Measurements from ENCODE around the gene IRGQ.
"Not testable (repeated sequence)": the region's sequence is repeated elsewhere in the genome, so short reads cannot be mapped to it uniquely, and the experiment has no call there.

The IRGQ gene

DNA sequence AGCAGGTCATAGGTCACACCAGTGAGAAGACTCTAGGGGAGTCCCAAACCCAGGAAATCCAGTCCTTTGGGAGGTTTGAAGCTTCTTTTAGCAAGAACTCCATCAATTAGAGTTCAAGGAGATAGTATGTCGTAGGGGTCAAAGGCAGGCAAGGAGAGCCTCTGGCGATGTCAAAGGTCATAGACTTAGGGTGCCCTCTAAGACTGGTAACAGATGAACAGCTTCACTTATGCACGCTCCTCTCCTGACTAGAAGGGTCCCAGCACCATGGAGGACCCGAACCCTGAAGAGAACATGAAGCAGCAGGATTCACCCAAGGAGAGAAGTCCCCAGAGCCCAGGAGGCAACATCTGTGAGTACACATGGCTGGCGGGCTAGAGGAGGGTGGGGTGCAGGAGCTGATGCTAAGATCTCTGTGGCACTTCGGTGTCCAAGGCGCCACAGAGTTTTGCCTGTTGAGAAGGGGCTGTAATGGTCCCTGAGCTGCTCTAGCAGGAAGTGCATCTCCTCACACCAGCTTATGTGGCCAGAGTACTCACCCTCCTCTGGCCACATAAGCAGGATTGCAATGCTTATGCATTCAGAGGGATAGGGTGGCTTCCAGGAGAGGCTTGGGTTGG, 1.0 kb upstream of the IRGQ start:
- no peak for DNase-seq

DNA sequence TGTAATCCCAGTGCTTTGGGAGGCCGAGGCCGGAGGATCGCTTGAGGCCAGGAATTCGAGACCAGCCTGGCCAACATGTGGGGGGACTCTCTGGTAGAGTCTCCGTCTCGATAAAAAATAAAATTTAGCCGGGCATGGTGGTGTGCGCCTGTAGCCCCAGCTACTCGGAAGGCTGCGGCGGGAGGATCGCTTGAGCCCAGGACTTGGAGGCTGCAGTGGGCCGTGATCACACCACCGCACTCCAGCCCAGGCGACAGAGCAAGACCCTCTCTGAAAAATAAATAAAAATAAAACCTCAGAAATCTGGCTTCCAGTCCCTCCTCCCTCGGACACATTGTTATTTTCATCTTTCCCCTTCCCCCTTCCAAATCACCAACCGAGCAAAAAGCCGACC, 332 bp downstream of the IRGQ start:
- DNase-seq = peak; percentile 23

DNA sequence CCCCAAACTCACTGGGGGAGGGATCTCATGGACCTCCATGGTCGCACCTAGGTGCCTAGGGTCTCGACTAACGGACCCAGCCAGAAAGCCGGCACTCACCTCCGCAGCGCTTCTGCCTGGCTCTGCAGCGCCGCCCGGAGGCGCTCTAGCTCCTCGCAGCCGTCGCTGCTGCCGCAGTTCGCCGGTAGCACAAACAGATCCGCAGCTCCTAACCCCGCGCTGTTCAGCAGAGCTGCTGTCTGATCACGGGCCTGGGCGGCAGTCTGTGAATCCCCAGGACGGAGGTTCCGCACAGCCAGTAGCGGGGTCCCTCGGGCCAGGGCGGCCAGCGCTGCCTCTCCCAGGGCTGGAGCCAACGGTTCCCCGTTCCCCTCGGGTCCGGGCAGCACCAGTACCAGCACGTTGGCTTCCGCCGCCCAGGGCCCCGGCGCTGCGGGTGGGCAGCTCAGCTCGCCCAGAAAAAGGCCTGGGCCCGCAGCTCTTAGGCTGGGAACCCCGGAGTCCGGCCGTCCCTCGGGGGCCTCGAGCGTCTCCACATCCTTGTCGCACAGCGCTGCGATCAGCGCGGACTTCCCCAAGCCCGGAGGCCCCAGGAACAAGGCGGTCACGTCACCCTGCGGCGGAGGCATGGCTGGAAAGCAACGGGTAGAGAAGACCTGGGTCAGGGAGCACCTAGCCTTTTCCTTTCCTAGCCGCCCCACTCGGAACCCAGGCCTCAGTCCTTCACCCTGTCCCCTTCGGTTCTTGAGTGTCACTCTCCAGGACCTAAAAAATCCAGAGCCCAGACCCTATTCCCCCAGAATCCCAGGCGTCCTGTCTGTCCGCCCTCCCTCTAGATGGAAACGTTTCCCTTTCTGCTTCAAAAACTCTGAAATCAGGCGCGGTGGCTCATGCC, 977 bp downstream of the IRGQ start:
- peak; percentile 62 for DNase-seq

DNA sequence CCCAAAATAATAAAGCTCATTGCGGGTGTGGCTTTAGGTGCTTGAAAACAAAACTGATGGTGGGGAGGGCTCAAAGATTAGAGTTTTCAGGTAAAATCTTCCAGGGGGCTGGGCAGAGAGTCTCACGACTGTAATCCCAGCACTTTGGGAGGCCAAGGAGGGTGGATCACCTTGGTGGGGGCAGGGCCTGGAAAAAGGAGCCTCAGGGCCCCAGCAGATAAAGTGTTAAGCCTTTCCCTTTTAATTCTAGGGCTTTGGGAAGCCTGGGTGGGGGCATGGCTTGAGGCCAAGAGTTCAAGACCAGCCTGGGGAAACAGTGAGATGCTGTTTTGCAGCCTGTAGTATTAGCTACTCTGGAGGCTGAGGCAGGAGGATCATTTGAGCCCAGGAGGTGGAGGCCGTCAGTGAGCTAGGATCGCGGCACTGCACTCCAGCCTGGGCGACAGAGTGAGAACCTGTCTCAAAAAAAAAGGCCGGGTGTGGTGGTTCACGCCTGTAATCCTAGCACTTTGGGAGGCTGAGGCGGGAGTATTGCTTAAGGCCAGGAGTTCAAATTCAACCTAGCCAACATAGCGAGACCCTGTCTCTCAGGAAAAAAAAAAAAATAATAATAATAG, 1.7 kb downstream of the IRGQ start:
- DNase-seq = no peak

DNA sequence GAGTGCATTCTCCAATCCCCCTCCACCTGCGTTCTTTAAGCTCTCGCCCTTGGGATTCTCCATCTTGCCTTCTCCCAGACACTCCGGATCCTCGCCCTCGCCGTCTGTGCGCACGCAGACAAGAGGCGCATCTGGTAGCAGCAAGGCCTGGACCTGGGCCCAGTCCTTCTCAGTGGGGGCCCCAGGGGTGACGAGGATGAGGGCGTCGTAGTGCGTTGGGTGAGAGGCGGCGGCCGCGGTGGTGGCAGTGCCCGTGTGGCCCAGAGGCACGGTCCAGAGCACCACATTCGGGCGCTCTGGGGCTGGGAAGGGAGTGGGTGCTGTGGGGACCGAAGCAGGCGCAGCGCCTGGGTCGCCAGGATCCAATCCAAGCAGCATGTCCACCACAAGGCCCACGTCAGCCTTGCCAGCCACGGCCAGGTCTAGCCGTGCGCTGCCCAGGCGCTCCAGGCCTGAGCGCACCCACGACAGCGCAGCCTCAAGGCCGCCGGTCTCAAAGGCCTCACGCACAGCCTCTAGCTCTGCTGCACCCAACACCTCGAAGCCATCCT, 3.1 kb downstream of the IRGQ start:
- DNase-seq = no peak

DNA sequence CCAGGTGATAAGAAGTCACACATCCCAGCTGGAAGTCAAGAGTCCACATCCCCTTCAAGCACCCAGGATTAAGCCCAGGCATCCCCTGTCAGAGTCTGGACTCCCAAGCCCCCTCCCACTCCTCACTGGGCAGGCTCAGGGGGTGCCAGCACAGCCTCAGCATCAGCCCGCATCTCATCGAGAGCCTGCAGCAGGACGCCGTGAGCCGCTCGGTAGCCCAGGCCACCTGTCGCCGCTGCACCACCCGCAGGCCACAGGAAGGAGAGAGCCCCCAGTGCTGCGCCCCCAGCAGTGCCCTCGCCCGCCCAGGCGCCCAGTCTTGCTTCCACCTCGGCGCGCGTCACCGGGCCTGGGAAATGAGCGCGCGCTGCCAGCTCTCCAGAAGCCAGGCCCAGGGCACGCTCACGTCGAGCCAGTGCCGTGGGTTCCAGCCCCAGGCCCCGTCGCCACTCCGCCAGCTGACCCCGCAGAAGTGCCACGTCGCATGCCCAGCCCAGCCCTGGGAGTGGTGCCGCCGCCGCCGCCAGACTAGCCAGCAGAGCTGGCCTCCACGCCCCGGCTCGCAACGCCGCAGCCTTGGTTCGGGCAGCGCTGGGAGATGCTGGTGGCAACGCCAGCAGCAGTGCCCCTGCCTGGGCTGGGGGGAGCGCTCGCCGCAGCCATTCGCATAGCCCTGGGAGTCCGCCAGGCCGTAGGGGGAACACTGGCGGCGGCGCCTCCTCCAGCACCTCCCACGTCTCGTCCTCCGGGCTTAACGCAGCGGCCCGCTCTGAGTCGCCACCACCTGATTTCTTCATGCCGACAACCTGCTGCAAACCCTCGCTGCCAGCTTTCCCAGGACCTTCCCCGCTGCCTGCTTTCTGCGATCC, 3.8 kb downstream of the IRGQ start:
- DNase-seq = no peak

DNA sequence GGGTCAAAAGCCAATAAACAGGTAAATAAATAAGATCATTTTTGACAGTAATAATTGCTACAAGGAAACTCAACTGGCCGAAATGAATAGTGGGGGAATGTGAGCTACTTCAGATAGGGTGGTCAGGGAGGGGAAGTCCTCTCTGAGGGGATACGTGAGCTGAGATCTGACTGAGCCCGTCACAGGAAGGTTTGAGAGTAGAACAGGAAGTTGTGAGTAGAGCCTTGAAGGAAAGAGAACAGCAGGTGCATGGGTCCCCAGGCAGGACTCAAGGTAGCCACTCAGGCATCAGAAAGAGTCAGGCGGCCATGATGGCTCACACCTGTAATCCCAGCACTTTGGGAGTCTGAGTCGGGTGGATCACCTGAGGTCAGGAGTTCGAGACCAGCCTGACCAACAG, 6.3 kb downstream of the IRGQ start:
- DNase-seq = no peak

DNA sequence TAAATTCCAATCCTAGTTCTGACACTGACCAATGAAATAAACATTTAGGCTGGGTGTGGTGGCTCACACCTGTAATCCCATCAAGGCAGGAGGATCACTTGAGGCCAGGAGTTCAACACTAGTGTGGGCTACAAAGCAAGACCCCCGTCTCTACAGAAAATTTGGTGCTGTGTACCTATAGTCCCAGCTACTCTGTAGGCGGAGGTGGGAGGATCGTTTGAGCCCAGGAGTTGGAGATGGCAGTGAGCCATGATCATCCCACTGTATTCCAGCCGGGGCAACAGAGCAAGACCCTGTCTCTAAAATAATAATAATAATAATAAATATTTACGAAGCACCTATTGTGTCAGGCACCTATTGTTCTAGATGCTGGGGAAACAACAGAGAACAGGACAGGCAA, 6.7 kb downstream of the IRGQ start:
- DNase-seq = no peak

DNA sequence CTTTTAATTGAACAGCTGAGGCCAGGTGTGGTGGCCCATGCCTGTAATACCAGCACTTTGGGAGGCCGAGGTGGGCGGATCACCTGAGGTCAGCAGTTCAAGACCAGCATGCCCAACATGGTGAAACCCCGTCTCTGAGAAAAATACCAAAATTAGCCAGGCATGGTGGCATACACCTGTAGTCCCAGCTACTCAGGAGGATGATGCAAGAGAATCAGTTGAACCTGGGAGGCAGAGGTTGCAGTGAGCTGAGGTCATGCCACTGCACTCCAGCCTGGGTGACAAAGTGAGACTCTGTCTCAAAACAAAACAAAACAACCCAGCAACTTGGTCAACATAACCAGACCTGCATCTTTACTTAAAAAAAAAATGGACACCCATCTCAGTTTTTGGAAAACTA, 8.9 kb downstream of the IRGQ start:
- DNase-seq = not testable (repeated sequence)

DNA sequence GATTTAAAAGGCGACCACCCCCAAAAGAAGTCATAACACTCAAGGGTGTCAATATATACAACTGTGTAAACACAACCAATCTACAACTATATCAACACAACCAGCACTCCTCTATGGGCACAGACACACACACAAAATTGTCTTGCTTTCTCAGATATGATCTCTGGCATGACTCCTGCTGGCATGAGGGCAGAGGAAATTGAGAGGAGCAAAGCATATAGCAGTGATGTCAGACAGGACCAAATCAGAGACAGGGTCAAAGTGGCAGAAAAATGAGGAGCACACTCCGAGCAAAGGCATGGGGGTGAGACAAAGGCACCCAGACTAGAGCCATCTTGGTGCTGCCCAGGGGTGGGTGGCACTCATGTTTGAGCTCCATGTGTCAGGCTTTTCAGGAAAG, 9.6 kb downstream of the IRGQ start:
- no peak for DNase-seq

DNA sequence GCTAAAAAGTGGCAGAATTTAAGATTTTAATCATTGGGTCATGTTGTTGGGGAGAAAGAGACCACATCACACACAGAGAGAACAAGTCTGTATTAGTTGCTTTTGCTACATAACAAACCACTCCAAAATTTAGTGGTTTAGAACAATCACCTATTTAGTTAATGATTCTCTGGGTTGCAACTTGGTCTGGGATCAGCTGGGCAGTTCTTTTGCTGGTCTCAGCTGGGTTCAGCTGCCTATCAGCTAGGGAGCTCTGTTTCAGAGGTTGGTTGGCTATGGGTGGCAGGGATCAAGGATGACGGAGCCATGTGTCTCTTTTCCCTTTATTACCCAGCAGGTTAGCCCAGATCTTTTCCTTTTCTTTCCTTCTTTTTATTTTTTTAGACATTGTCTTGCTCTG, 11.4 kb downstream of the IRGQ start:
- no peak for DNase-seq

DNA sequence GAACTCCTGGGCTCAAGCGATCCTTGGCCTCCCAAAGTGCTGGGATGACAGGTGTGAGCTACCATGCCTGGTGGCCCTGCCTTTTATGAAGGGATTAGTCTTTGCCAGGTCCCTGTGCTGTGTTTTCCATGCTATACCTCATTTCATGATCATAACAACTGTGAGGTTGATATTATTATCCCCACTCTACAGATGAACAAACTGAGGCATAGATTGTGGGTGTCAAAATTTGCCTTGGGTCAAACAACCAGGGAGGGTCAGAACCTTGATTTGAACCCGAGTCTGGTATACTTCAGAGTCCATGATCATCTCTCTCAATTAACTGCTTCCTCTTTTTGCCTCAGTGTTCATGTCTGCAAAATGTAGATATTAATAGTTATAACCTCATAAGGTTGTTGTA, 13.4 kb downstream of the IRGQ start:
- DNase-seq = no peak

DNA sequence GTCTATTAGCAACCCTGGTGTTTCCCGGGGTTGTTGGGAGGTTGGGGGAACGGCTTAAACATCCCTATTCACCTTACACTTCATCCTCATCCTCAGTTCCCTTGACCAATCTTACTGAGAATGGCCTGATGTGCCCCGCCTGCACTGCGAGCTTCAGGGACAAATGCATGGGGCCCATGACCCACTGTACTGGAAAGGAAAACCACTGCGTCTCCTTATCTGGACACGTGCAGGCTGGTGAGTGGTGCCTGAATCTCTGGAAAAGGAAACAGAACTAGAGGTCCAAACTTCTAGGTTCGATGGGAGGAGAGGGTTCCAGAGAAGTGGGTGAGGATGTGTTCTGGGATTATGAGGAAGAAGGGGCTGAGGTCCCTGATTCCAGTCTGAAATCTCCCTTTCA, 14.5 kb downstream of the IRGQ start:
- DNase-seq = no peak

DNA sequence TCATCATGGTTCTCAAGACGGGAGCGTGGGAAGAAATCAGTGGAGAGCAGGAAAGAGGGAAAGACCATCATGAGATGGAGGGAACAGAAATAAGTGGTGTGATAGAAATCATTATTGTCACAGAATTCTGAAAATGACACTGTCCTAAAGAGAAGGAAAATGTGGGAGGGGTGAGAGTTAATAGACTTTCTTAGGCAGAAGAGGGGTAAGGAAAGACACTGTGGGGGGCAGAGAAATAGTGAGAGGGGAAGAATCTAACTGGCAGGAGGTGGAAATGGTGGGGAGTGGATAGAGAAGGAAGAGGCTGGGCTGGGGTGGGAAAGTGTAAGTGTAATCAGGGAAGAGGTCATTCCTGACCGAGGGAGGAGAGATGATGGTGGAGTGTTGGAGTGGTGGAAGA, 17.1 kb downstream of the IRGQ start:
- DNase-seq = no peak

DNA sequence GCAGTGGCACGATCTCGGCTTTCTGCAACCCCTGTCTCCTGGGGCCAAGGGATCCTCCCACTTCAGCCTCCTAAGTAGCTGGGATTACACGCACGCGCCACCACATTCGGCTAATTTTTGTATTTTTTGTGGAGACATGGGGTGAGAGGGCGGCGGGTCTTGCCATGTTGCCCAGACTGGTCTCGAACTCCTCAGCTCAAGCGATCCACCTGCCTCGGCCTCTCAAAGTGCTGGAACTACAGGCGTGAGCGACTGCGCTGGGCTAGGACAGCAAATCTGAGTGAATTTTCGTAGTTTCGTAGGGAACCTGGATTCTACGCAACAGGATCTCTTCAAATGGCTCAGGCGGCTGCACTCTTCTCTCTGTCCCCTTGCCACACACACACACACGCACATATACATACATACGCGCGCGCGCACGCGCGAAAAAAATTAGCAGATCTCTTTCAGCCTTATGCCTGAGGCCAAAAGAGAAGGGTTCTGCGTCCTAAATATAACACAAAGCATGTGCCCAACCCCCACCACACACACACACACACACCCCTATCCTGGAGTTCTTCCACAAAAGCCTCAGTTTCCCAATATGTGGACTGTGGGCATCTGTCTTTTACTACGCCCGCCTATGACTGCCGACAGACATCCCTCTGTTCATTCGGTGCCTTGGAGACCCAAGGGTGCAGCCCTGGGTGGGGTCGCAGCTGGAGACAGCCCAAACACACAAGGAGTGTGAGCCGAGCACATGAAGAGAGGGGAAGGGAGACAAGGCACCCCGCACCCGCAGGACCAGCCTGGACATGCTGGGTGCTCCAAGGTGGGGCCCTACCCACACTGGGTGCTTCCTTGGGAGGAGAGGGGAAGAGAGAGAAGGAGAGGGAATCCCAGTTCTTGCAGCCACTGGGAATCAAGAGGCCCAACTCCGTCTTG, 19.7 kb downstream of the IRGQ start:
- no peak for DNase-seq

DNA sequence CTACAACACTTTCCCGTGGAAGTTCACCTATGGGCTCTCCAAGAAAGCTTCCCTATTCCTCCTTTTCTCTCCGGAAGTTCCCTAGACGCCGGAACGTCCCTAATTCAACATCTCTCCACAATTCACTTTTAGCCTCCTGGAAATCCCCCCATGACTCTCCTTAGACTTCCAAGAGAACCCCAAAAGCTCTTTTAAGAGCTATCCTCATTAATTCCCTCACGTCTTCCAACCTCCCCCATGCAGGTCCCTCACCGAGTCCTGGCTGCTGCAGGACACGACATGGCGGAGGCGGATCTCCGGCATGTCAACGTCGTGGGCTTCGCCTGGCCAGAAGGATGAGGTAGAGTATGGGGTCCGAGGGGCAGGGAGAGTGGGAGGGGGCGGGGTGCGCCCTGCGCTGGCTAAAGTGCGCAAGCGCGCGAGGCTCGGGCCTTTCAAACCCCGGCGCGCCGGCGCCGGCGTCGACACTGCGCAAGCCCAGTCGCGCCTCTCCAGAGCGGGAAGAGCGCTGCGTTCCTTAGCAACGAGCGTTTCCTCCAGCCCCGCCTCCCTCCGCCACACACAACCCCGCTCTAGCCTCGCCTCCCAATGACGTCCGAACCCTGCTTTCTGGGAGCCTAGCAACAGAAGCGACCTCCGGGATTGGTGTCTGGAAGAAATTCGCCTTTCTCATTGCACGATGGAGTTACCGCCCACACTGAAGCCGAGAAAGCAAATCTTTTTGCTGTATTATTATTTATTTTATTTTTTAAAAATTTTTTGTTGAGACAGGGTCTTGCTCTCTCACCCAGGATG, 20.6 kb downstream of the IRGQ start, which contains the start of the genes PINLYP and XRCC1:
PINLYP (plus strand) TSS at position 646 of the 795 bp plus-strand sequence. CDS start 1,391 bp downstream, outside the sequence.
XRCC1 (minus strand) TSS at position 372 of the 795 bp plus-strand sequence; CDS start at position 303, 69 bp downstream.
- DNase-seq = peak; percentile 96

DNA sequence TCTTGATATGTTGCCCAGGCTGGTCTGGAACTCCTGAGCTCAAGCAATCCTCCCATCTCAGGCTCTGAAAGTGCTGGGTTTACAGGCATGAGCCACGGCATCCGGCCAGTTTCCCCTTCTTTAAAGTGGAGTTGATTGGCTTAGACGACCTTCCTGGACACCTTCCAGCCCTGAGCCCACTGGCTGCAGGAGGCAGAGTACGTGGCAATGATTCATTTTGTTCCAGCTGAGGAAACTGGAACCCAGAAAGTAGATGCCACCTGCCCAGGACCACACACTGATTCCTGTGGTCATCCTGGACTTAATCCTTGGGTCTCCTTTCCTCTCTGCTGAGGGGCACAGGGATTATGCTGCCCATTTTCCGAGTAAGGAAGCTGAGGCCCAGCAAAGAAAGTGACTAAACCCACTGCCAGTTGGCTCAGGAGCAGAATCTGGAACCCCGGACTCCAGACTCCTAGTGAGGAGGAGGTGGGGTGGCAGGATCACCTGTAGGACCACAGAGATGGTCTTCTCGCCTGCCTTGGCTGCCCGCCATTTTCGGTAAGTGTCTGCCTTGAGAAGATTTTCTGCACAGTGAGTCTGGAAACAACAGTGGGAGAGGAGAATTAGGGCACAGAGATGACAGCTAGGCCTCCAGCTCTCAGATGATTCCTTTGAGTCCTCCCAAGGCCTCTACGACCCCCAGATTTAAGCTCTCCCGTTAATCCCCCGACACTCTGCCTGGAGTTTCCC, 21.3 kb downstream of the IRGQ start:
- no peak for DNase-seq

DNA sequence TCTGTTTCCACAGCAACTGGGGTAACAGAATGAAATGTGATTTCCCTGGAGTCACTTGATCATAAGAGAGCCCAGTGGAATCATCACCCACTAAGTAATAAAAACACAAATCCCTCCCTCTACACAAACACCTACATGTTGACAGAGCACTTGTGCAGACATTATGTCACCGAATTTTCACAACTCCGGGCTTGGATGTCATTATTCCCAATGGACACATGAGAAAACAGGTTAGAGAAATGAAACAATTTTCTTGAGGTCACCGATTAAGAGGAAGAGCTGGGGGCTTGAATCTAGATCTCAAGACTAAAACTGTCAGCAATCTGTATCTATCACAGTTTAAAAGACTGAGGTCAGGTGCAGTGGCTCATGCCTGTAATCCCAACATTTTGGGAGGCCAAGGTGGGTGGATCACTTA, 23.8 kb downstream of the IRGQ start:
- DNase-seq = no peak

DNA sequence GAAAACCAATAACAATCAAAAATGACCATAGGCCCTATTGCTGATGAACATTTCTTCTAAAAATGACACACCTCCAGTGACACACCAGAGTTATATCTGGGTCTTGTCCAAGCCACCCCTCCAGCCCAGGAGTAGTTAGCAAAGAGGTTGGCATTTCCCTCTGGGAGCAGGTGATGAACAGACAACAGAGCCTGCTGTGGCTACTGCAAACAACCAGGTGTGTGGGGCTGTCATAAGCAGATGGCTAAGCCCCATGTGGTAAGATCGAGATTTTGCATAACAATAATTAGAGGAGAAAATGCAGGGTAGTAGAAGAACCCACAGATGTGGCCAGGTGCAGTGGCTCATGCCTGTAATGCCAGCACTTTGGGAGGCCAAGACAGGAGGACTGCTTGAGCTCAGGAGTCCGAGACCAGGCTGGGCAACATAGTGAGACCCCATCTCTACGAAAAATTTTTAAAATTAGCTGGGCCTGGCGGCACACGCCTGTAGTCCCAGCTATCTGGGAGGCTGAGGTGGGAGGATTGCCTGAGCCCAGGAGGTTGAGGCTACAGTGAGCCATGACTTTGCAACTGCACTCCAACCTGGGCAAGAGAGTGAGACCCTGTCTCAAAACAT, 25.7 kb downstream of the IRGQ start:
- no peak for DNase-seq

All from stimulated activated naive CD4-positive, alpha-beta T cell treated with Interleukin-2 at 50 U/mL for 16 hours (primary cell).